B cell (primary cell): ENCODE results near the gene NODAL. TPM values are rescaled to one million over a fixed set of nuclear protein-coding genes. Genes with fewer than 3 reads are reported as not detected.

Source experiments
- ATAC-seq: fragments of 200-7000 bp; cut with Tn5 transposase; one replicate; pipeline ENCODE4 v1.10.0; 2021; ENCODE audit warnings: low read depth, mild to moderate bottlenecking, moderate number of reproducible peaks, moderate library complexity
- CTCF ChIA-PET: fragments of 350-600 bp; sonication (Branson Sonifier 250); formaldehyde crosslinking; loops from one replicate; lab custom pipeline; 2021; ENCODE audit warnings: antibody characterized with exemption, inconsistent platforms; lab: Charles Lee
- POLR2A ChIA-PET: fragments of 350-600 bp; sonication (Branson Sonifier 250); formaldehyde crosslinking; loops from one replicate; lab custom pipeline; 2021; ENCODE audit warnings: antibody characterized with exemption; lab: Charles Lee
- DNase-seq: peaks from one replicate; pipeline ENCODE4 v3.0.0; 2013
- H2AFZ ChIP-seq: 2 replicates; pipeline ENCODE4 v1.6.1; 2012; ENCODE audit warnings: mild to moderate bottlenecking, low read depth, low read length; ENCODE audit not compliant: insufficient read depth, poor library complexity, severe bottlenecking
- H3K27ac ChIP-seq, 2 donors: 1 replicate in 1 of 2; 2 replicates in 1 of 2; pipeline ENCODE4 v1.5.1; 2012 to 2013; ENCODE audit warnings: low read length in 2 of 2, mild to moderate bottlenecking in 2 of 2, moderate library complexity in 1 of 2
- H3K27me3 ChIP-seq, 4 experiments: fragments of 200-600 bp in 1 of 4; sonication (generic) in 1 of 4; replicated peaks in 1 of 4; 1 replicate in 2 of 4; 2 replicates in 2 of 4; pipeline versions ENCODE4 v1.6.1 to v1.7.0; 2013 to 2016; ENCODE audit warnings: low read length in 3 of 4, mild to moderate bottlenecking in 2 of 4, mixed read lengths in 1 of 4, moderate library complexity in 1 of 4; ENCODE audit not compliant: insufficient read depth in 4 of 4, control insufficient read depth in 3 of 4; ENCODE audit errors: control extremely low read depth in 1 of 4
- H3K36me3 ChIP-seq, 2 experiments: replicated peaks in 1 of 2; 1 replicate in 1 of 2; 2 replicates in 1 of 2; pipeline versions ENCODE4 v1.6.1 to v1.7.1; 2013; ENCODE audit warnings: low read length in 1 of 2; ENCODE audit not compliant: insufficient read depth in 2 of 2, control insufficient read depth in 1 of 2; ENCODE audit errors: control extremely low read depth in 1 of 2, extremely low read depth in 1 of 2
- H3K4me1 ChIP-seq, 2 donors: fragments of 200-600 bp in 1 of 2; sonication (generic) in 1 of 2; 1 replicate in 1 of 2; 2 replicates in 1 of 2; pipeline versions ENCODE4 v1.5.1 to v1.6.1; 2013 to 2017; ENCODE audit warnings: low read length in 2 of 2; ENCODE audit not compliant: control insufficient read depth in 2 of 2, insufficient read depth in 2 of 2
- H3K4me2 ChIP-seq: replicated peaks from 2 replicates; pipeline ENCODE3; 2012; ENCODE audit warnings: mild to moderate bottlenecking, low read depth, low read length; ENCODE audit not compliant: poor library complexity, severe bottlenecking
- H3K4me3 ChIP-seq, 5 experiments: fragments of 200-600 bp in 1 of 5; sonication (generic) in 1 of 5; 1 replicate in 3 of 5; 2 replicates in 2 of 5; pipeline versions ENCODE4 v1.5.1 to v1.7.0; 2011 to 2016; ENCODE audit warnings: low read length in 4 of 5, mild to moderate bottlenecking in 4 of 5, low read depth in 2 of 5, control low read depth in 1 of 5, moderate library complexity in 1 of 5; ENCODE audit not compliant: insufficient read depth in 1 of 5; ENCODE audit errors: control extremely low read depth in 1 of 5, extremely low read depth in 1 of 5
- H3K79me2 ChIP-seq: fragments of 200-600 bp; sonication (generic); one replicate; pipeline ENCODE4 v1.6.0; 2016; ENCODE audit warnings: low read length; ENCODE audit not compliant: control insufficient read depth, insufficient read depth
- H3K9ac ChIP-seq: fragments of 200-600 bp; sonication (generic); 2 replicates; pipeline ENCODE4 v1.6.1; 2017; ENCODE audit warnings: mild to moderate bottlenecking, low read length, moderate library complexity
- H3K9me3 ChIP-seq, 3 donors: one replicate each; pipeline versions ENCODE4 v1.6.1 to v1.7.1; 2013; ENCODE audit warnings: low read length in 2 of 3; ENCODE audit not compliant: control insufficient read depth in 2 of 3, insufficient read depth in 1 of 3; ENCODE audit errors: control extremely low read depth in 1 of 3
- H4K20me1 ChIP-seq: 2 replicates; pipeline ENCODE4 v1.6.0; 2012; ENCODE audit warnings: mild to moderate bottlenecking, low read length; ENCODE audit not compliant: insufficient read depth, control insufficient read depth, poor library complexity, severe bottlenecking
- H3K27ac Mint-ChIP-seq: one replicate; pipeline ENCODE4 v1.8.0; 2021; ENCODE audit warnings: mixed read lengths
- H3K27me3 Mint-ChIP-seq: one replicate; pipeline ENCODE4 v1.8.0; 2021; ENCODE audit warnings: mixed read lengths
- H3K4me1 Mint-ChIP-seq: one replicate; pipeline ENCODE4 v1.8.0; 2021; ENCODE audit warnings: mixed read lengths
- H3K4me3 Mint-ChIP-seq: one replicate; pipeline ENCODE4 v1.8.0; 2021; ENCODE audit warnings: mixed read lengths
- H3K9me3 Mint-ChIP-seq: one replicate; pipeline ENCODE4 v1.8.0; 2022; ENCODE audit warnings: mixed read lengths; ENCODE audit not compliant: insufficient read depth
- EZH2 ChIP-seq: IDR thresholded peaks from 2 replicates; pipeline ENCODE4 v1.6.1; 2012; ENCODE audit warnings: borderline replicate concordance, low read depth, mild to moderate bottlenecking, moderate library complexity, low read length; ENCODE audit not compliant: insufficient read depth, poor library complexity, severe bottlenecking
- WGBS: methylation state at CpG from one replicate; pipeline ENCODE4 v1.1.5; 2013; ENCODE audit warnings: missing lambda C conversion rate; ENCODE audit not compliant: insufficient coverage; 5-methylcytosine and 5-hydroxymethylcytosine counted together
- intact Hi-C: fragments of 100-400 bp; cut with micrococcal nuclease; formaldehyde crosslinking; loops from one replicate; pipeline ENCODE4 v1.10.0; 2022
- polyA plus RNA-seq: library from polyadenylated mRNA; depleted of rRNA; stranded (reverse); fragments of >200 nt; gene quantifications from 2 replicates; pipeline ENCODE4 v1.2.3, GENCODE V29; 2012
- total RNA-seq, 2 donors: library from RNA; stranded (reverse); fragments of 120-200 nt in 1 of 2; gene quantifications; 1 replicate in 1 of 2; 2 replicates in 1 of 2; pipeline versions ENCODE4 v1.2.3 to v1.2.4, GENCODE V29; 2013 to 2022
- TF ChIP-seq, protein P1 (sequence below): fragments of 200-600 bp; IDR thresholded peaks from one replicate; pipeline ENCODE4 v1.8.0; 2022; ENCODE audit warnings: antibody characterized with exemption, mild to moderate bottlenecking

The NODAL gene
- total and polyA plus RNA-seq, 2 donors (not counting 1 experiment from before 2014, with no cell fraction given): 0.06 TPM; not detected in 1

DNA sequence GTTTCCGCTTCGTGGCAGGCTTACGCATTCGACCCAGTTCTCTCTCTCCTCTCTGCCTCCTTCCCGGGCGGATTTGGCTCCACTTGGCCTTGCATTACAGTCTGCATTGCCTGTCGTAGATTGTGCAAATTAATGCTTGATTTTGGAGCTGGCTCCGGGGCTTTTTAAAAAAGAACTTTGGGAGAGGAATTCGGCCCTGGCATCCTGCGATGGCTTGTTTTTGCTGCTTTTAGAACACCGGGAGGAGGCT is 36.8 kb downstream of the NODAL start:
- Histone ChIP-seq H4K20me1 (peaks cover 40% of the 10 kb centered on the region), H2AFZ (peak overlapping the region; percentile 92), H3K36me3 (no peaks in the 10 kb centered on the region), H3K9ac (peak overlapping the region; percentile 86), H3K4me2 (peak overlapping the region; percentile 95), H3K27ac (peak overlapping the region in 1 of 2 donors; percentile 84), H3K4me3 (peak overlapping the region; percentile 53 to 88 (median 77)), H3K9me3 (no peaks in the 10 kb centered on the region), H3K4me1 (peaks cover 23 to 24% of the 10 kb centered on the region in 2 donors), H3K27me3 (no peaks in the 10 kb centered on the region), H3K79me2 (peaks cover 59% of the 10 kb centered on the region)
- TF ChIP-seq EZH2: no peak
- TF ChIP-seq, protein P1, sequence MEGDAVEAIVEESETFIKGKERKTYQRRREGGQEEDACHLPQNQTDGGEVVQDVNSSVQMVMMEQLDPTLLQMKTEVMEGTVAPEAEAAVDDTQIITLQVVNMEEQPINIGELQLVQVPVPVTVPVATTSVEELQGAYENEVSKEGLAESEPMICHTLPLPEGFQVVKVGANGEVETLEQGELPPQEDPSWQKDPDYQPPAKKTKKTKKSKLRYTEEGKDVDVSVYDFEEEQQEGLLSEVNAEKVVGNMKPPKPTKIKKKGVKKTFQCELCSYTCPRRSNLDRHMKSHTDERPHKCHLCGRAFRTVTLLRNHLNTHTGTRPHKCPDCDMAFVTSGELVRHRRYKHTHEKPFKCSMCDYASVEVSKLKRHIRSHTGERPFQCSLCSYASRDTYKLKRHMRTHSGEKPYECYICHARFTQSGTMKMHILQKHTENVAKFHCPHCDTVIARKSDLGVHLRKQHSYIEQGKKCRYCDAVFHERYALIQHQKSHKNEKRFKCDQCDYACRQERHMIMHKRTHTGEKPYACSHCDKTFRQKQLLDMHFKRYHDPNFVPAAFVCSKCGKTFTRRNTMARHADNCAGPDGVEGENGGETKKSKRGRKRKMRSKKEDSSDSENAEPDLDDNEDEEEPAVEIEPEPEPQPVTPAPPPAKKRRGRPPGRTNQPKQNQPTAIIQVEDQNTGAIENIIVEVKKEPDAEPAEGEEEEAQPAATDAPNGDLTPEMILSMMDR: no peak
- 3% methylated on average over 10 of the region's 11 CpGs for WGBS
- Mint-ChIP-seq H3K27me3 (no peaks in the 10 kb centered on the region), H3K4me1 (peaks cover 46% of the 10 kb centered on the region), H3K4me3 (peak overlapping the region; percentile 94), H3K27ac (peak overlapping the region; percentile 96), H3K9me3 (no peaks in the 10 kb centered on the region)
- ChIA-PET POLR2A (no interaction called here), CTCF (interaction anchor here (0.6 to 2.7 kb wide), 11 partner anchors 12 to 354 kb away, joined by 3 to 17 read pairs (median 4); partner anchors contain the start of genes PPA1 and SAR1A)
- intact Hi-C loops: loop anchor here (1.0 to 5.0 kb wide), 8 partner anchors 22 to 412 kb away; partner anchors contain the start of genes LRRC20, PALD1, PPA1 and SAR1A
- no peak for ATAC-seq
- DNase-seq: no peak

DNA sequence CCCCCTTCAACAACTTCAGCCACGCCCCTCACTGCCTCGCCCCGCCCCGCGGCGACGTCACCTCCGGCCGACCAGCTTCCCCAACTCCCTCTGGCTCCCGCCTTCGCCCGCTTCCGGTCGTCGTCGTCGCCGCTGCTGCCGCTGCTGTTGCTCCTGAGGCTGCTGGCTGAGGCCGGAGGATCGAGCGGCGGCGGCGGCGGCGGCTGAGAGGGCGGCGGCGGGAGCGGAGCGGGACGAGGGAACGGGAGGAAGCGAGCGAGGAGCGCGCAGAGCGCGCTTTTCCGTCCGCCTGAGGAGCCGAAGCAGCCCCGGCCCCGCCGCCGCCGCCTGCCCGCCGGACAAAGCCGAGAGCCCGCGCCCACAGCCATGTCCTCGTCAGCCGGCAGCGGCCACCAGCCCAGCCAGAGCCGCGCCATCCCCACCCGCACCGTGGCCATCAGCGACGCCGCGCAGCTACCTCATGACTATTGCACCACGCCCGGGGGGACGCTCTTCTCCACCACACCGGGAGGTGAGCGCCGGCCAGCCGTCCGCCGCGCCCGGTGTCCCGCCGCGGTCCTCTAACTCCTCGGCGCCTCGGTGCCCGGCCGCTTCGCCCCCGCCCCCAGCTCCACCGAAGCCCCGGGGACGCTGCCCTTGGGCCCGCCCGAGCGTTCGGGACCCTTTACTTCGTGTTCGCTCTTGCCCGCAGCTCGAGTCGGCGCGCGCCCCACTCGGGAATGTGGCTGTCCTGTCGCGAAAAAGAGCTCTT is 37.3 kb downstream of the NODAL start, which contains the start of gene EIF4EBP2:
Gene EIF4EBP2, plus strand, starts transcription at position 110 of the 751 bp plus-strand sequence. Its CDS starts 257 bp downstream, at position 367.
- H3K9me3 ChIP-seq: no peaks in the 10 kb centered on the region
- no peaks in the 10 kb centered on the region for H3K27me3 Mint-ChIP-seq
- H2AFZ ChIP-seq: peak within 1 kb of the TSS; percentile 92
- H3K27ac ChIP-seq: peak within 1 kb of the TSS; percentile 11 to 84
- H3K36me3 ChIP-seq: no peaks in the 10 kb centered on the region
- H3K9me3 Mint-ChIP-seq: no peaks in the 10 kb centered on the region
- peak; percentile 99 for ATAC-seq
- H3K4me1 Mint-ChIP-seq: peaks cover 43% of the 10 kb centered on the region
- H4K20me1 ChIP-seq: peaks cover 35% of the 10 kb centered on the region
- no peaks in the 10 kb centered on the region for H3K27me3 ChIP-seq
- H3K4me2 ChIP-seq: peak within 1 kb of the TSS; percentile 95
- H3K4me1 ChIP-seq: peaks cover 23 to 24% of the 10 kb centered on the region in 2 donors
- intact Hi-C loops: loop anchor here (1.0 to 5.0 kb wide), 7 partner anchors 22 to 413 kb away; partner anchors contain the start of genes LRRC20, PPA1, SAR1A and TYSND1
- peaks cover 54% of the 10 kb centered on the region for H3K79me2 ChIP-seq
- peak; percentile 97 for DNase-seq
- H3K4me3 ChIP-seq: peak within 1 kb of the TSS; percentile 53 to 88 (median 77)
- no peak for TF ChIP-seq EZH2
- TF ChIP-seq, protein P1: no peak
- peak within 1 kb of the TSS; percentile 86 for H3K9ac ChIP-seq
- peak within 1 kb of the TSS; percentile 94 for H3K4me3 Mint-ChIP-seq
- POLR2A ChIA-PET: interaction anchor here (0.5 to 0.8 kb wide), 3 partner anchors 74 to 444 kb away, joined by 3 read pairs; no protein-coding TSS in a partner anchor
- CTCF ChIA-PET: interaction anchor here (0.6 to 2.7 kb wide), 12 partner anchors 11 to 354 kb away, joined by 3 to 17 read pairs (median 4); partner anchors contain the start of genes PPA1, SAR1A and TYSND1
- WGBS: under 1% methylated on average over 103 of the region's 103 CpGs
- H3K27ac Mint-ChIP-seq: peak within 1 kb of the TSS; percentile 96
